ENCODE measurements around the gene PRR15.
A peak's percentile ranks its signal among the peaks of the same experiment; 100 is the strongest.
"Not testable (repeated sequence)": the region's sequence is repeated elsewhere in the genome, so short reads cannot be mapped to it uniquely, and the experiment has no call there.

PRR15 gene, protein sequence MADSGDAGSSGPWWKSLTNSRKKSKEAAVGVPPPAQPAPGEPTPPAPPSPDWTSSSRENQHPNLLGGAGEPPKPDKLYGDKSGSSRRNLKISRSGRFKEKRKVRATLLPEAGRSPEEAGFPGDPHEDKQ

DNA sequence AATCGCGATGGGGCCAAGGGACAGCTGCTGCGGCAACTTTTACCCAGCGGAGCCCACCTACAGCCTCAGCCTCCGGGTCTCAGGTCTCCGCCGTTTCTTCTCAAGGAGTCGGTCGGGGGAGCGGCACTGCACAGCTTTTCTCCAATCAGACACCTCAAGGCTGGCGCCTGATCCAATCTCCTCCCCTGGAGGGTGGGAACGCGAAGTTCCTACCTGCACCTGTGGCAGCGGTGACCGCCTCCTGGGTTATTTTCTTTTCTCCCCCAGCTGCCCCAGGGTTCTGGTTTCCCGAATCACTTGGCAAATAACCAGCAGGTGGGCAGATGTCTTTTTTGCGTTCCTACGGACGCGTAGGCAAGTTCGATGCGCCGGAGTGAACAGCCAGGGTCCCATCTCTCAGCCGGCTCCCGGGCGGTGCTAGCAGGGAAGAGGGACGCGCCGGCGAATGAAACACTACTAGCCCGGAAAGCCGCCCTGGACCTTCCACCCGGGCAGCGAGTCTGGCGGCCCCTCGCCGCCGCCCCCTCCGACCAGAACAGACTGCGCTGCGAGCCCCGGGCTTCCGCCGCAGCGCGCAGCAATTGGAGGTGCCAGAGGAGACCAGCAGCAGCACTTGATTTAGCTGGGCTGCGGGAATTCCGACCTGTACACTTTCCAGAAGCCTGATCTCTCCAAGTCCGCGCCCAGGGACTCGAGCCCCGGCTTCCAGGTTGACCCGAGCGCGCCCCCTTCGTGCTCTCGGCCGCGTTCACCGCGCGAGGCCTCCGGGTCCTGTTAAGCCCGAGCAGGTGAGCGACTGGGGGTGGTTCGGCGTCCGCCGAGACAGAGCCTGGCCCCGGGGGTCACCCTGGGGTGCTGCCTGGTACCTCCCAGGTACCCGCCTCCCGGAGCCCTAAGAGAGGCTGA, at the start of gene PRR15:
Gene PRR15 (plus strand): TSS at position 246 of the 906 bp plus-strand sequence. CDS start 2,495 bp downstream, outside the sequence.
- DNase-seq, result peak; percentile 54

DNA sequence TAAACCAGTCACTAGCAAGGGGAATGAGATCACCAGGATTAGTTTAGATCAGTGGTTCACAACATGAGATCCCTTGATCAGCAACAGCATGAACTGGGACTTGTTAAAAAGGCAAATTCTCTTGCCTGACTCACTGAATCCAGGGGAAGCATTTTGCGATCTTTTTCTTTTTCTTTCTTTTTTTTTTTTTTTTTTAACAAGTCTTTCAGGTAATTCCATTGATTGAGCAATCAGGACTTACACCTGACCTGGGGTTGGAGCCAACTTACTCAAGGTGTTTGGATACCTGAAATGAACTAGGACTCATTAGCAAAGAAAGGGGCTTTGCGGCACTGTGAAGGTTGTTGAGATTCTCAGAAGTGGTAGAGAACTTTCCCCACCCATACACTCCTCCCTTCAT, 47.1 kb upstream of the PRR15 start:
- no peak for DNase-seq

DNA sequence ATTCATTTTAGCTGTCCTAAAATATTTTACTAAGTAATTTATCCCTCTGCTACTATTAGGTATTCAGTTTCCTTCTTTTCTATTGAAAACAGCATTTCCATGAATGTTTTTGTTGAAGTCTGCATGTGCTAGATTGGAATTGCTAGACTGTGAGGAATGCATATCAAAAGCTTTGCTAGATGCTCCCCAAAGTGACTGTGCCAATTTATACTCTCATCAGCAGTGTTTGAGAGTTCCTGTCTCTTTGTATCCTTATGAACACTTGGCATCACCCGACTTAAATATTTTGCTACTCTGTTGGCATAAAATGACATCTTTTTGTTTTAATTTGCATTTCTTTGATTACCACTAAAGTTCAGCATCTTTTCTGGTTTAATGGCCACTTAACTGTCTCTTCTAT, 45.0 kb upstream of the PRR15 start:
- no peak for DNase-seq

DNA sequence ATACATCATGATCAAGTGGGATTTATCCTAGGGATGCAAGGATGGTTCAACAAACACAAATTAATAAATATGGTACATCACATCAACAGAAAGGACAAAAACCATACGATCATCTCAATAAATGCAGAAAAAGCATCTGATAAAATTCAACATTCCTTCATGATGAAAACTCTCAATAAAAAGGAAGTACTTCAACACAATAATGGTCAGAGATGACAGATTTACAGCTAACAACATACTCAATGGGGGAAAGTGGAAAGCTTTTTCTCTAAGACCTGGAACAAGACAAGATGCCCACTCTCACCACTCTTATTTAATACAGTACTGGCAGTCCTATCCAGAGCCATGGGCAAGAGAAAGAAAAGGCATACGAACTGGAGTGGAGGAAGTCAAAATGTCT, 39.9 kb upstream of the PRR15 start:
- DNase-seq, result no peak

DNA sequence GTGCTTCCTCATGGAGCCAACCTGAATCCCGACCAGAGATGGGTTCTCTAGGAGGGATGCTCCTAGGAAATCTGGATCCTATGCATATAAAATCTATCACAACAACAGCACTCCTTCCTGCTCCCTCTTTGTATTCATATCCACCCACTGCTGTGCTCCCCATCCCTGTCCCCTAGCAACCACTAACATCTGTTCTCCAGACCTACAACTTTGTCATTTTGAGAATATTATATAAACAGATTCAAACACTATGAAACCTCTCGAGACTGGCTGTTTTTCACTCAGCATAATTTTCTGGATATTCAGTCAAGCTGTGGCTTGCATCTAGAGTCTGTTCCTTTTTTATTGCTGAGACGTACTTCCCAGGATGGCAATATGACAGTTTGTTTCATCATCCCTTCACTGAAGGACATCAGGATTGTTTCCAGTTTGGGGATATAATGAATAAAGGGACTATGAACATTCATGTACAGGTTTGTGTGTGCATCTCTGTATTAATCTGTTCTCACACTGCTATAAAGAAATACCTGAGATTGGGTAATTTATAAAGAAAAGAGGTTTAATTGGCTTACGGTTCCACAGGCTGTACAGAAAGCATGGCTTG, 36.0 kb upstream of the PRR15 start:
- DNase-seq, result no peak

DNA sequence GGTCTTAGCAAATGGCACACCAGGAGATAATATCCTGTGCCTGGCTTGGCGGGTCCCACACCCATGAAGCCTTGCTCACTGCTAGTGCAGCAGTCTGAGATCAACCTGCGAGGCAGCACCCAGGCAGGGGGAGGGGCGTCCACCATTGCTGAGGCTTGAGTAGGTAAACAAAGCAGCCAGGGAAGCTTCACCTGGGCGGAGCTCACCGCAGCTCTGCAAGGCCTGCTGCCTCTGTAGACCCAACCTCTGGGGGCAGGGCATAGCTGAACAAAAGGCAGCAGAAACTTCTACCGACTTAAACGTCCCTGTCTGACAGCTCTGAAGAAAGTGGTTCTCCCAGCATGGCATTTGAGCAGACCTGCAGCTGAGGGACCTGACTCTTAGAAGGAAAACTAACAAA, 35.1 kb upstream of the PRR15 start:
- not testable (repeated sequence) for DNase-seq

DNA sequence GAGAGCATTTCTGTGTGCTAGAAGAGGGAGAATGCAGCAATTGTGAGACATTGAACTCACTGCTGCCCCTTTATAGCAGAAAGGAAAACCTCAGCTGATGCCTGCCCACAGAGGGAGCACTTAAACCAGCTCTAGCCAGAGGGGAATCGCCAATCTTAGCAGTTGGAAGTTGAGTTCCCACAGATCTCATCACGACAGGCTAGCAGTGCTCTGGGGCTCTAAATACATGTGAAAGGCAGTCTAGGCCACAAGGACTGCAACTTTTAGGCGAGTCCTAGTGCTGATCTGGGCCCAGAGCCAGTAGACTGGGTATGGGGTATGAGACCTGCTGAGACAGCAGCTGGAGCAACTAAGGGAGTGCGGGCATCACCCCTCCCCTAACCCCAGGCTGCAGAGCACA, 25.2 kb upstream of the PRR15 start:
- no peak for DNase-seq

DNA sequence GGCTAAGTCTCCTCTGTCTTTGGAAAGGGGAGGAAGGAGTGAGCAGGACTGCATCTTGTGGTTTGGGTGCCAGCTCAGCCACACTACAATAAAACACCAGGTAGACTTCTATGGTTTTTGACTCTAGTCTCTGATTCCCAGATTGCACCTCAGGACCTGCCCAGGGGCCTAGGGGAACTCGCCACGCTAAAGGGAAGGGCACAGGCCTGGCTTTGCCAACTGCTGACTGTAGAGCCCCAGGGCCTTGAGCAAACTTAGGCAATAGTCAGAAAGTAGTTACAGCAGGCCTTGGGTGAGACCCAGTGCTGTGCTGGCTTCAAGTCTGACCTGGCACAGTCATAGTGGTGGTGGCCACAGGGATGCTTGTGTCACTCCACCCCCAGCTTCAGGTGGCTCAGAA, 24.2 kb upstream of the PRR15 start:
- no peak for DNase-seq

DNA sequence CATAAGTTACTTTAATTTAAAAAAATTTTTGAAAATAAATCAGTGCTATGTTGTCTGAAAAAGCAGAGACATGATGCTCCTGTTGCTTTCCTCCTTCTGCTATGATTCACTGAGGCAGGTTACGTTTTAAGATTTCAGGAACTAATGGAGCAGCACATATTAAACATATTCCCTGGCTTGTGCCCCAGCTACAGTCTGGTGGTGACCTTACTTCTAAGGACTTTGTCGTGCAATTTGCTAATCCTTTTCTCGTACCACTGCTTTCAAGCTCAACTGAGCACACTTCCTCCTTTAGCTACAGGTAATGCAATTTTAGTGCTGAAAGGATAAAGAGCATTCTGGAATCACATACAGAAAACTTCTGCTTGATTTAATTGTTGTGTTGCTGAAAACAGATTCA, 16.2 kb upstream of the PRR15 start:
- no peak for DNase-seq

DNA sequence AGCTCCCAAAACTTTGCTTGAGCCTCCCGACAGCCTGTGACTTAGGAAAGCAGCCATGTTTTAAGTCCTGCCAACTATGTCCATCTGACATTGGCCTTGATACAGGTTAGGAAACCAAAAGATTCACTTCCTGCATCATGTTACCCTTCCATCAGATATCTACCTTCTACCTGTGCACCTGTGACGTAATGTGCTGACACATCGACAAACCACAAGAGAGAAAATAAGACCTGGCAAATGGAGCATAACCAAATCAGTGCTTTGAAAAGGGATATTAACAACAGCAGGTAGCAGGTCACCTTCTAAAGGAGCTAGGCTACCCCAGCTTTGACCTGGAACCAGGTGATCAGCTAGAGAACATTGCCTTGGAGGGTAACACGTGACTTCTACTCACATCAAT, 14.8 kb upstream of the PRR15 start:
- DNase-seq, result no peak

DNA sequence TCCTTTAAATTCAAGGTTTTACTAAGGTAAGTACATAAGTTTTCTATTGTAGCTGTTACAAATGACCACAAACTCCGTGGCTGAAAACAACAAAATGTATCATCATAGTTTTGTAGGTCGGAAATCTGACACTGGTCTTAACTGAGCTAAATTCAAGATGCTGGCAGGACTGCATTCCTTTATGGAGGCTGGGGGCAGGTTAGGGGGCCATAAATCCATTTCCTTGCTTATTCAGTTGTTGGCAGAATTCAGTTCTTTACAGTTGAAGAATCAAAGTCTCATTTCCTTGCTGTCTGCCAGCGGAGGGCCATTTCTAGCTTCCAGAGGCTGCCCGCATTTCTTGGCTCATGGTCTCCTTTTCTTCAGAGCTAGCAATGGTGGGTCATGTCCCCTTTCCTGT, 11.2 kb upstream of the PRR15 start:
- no peak for DNase-seq

DNA sequence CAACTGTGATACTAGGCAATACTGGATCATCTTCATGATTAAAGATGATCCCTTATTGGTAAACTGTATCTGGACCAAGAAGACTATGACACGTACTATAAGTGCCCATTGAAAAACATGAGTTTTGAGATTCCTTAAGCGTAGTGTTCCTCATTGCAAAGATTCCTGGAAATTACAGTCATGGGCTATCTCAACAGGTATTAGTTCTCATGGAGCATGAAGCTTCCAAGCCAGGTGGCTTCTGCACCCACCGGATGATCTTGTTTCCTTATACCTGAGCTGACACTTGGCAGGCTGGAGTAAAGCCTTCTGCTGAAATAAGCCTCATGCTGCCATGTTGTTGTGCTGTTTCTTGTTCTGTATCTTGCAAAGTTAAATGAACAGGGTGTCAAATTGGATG, 8.6 kb upstream of the PRR15 start:
- DNase-seq, result no peak

DNA sequence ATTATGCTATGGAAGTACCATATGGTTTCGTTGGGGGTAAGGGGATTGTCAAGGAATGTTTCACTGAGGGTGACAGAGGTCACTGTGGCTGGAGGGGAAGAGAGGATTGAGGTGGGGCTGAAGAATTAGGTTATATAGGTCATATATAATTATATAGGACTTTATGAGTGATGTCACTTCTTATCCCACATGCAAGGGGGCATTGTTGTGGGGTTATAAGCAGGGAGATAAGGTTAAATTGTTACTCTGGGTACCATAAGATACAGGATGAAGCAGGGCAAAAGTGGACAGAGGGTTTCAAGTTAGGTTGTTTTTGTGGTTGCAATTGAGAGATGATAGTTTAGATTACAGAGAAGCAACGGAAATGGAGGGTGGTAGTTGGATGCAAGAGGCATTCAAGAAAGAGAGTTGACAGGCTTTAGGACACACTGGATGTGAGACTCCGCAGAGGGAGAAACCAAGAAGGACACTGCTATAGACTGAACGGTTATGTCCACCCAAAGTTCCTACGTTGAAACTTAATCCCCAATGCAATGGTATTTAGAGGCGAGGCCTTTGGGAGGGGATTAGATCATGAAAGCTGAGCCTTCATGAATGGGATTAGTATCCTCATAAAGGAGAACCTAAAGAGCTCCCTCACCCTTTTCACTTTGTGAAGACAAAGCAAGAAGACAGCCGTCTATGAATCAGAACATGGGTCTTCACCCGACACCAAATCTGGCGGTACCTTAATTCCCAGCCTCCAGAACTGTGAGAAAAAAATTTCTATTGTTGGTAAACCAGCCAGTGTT, 7.0 kb upstream of the PRR15 start:
- no peak for DNase-seq

DNA sequence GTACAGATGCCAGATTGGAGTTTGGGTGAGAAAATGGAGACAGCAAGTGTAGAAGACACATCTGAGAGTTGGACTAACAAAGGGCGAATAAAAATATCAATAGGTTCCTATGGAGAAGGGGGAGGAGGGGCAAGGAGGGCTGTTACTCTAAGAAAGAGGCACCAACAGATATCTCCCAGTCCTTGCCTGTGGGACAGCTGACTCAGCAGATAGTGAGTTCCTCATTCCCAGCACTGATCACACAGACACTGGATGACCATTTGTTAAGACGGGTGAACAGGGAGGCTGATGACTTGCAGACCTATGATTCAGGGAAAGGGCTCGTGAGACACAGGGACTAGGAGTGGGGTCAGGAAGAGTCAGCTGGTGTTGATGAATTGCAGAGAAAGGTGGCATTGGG, 5.7 kb upstream of the PRR15 start:
- DNase-seq, result no peak

DNA sequence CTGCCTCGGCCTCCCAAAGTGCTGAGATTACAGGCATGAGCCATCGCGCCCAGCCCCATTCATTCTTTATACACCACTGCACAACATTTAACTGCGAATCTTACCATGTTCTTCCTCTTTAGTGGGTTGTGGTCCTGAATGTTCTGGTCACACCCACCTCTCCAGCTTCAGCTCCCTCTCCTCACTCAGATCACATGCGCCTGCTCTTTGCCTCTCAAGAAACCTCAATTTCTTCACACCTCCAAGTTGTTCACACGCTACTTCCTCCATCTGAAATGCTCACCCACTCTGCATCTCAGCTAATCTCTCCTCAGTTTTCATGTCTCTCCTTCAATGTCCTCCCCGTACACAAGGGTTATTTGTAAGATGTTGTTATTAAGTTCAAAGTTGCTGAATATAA, 2.4 kb upstream of the PRR15 start:
- DNase-seq, result no peak

DNA sequence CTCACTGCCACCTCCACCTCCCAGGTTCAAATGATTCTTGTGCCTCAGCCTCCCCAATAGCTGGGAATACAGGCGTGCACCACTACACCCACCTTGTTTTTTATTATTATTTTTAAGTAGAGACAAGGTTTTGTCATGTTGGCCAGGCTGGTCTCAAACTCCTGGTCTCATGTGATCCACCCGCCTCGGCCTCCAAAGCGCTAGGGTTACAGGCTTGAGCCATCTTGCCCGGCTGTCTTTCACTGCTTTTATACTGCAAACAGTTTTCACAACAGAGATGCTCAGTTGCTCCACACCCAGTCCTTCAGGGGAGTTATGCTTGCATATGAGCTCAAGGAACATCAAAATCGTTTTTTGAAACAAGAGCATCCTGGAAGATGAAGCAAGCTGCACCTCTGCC, 1.3 kb upstream of the PRR15 start:
- DNase-seq, result no peak

DNA sequence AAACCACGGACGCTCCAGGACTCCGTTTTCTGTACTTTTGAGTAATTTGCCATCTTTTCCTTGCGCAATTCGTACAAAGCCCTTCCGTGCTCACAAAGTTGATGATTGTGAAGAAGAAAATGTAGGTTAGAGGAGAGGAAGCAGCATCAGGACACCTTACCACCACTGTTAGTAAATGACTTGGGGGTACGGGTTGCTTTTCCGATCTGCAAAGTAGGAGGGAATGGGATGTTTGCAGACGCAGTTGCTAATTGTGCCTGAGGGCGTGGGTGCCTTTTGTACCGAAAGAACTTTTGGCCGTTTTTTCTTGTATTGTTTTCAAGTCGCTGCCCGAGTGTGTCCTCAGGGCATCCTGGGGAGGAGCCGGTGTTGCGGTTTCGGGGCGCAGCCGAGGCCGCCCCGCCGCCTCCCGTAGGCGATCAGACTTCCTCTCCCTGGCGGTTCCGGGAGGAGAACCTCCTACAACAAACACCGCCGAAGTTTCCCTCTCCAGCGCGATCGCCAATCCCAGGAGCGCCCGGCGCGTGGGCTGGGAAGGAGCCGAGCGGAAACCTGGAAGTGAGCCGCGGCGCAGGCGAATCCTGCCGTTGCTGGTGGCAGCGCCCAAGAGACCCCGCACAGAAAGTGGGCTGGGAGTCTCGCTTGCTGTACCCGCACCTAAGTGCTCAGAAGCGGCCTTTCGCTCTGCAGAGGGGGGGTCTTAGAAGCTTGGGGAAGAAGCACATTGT, 1.0 kb downstream of the PRR15 start:
- DNase-seq, result peak; percentile 74

DNA sequence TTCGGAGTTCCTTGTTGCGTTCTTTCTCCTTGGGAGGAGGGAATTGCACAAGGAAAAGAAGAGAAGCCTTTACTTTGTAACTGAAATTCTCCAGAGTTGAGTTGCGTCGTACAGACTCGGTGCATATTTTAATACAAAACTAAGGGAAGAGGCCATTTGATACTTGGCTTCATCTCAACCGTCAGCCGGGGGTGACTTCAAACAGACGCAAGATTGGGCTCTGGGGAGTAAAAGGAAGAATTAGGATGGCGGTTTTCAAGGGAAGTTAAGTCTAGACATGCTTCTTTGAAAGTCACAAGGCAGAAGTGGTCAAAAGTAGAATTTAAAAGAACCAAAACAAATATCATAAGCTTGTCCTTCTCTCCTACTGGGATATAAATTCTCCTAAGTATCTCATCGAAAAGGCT, 1.6 kb downstream of the PRR15 start:
- no peak for DNase-seq

DNA sequence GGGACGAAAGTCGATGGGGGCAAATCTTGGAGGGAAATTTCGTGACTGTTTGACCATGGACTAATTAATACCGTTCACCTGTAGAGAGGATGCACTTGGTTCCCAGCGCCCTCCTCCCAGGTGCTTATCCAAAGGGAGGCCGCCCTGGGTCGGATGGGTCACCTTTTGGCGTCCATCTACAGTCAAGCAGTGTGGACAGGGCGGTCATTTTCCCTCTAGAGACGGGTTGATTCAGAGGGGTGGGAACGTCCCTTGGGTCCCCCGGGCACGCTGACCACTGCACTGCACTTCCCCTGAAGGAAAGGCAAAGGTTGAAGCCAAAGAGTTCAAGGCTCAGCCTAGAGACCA, 2.0 kb downstream of the PRR15 start:
- DNase-seq, result no peak

DNA sequence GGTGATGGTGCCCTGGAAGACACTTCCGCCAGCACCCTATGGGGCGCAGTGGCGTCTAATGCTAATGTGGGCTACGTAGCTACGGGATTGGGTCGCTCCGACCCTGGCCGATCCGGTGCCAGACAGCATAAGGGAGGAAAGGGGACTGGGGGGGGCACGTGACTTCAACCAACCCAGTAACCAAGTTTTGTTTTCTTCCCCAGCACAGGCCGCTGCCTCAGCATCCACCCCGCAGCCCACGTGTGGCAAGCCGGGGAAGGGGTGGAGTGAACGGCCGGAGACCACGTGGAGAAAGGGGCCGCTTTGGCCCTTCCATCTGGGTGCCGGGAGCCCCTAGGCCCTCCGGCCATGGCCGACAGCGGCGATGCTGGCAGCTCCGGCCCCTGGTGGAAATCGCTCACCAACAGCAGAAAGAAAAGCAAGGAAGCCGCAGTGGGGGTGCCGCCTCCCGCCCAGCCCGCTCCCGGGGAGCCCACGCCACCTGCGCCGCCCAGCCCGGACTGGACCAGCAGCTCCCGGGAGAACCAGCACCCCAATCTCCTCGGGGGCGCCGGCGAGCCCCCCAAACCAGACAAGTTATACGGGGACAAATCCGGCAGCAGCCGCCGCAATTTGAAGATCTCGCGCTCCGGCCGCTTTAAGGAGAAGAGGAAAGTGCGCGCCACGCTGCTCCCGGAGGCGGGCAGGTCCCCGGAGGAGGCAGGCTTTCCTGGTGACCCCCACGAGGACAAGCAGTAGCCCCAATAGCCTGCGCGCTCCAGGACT, 2.5 kb downstream of the PRR15 start:
- peak; percentile 54 for DNase-seq

DNA sequence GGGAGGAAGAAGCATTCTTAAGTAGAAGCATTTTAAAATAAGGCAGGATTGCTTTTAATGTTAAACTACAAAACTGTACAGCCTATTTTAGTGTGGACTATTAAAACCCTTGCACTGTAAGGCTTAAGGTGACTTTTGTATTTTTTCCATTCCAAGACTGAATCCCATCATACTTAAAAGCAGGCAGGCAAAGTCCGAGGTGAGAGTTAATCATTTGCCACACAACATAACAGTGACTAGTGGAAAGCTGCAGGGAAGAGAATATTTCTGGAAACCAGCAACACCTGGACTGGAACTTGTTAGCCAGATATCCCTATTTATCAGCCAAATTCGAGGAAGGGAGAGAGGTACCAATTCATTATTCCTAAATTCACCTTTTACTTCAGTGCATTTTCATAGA, 3.5 kb downstream of the PRR15 start:
- no peak for DNase-seq

DNA sequence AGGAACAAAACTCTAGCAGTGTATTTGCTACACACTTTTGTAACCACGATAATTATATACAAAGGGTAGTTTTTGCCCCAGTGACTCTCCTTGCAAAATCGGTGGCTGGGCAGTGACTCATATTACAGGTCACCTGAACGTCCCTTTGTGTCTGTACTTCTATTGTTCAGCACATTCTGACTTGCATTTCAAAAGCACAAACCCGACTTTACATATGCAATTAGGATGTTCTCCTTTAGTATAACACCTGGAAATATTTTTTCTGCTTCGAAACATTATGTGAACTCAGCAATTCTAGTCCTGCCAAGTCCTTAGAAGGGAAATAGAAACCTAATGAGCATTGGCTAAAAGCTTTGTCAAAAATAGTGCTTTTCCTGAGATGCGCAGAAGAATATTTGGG, 6.0 kb downstream of the PRR15 start:
- no peak for DNase-seq
